GM23338 (cell line): ENCODE data around the gene MACF1.

ENCODE experiments used
- EZH2 ChIP-seq: fragments of 200-600 bp; sonication (generic); IDR thresholded peaks from one replicate; pipeline ENCODE4 v1.8.0; 2017; ENCODE audit warnings: antibody characterized with exemption, mild to moderate bottlenecking, low read depth; ENCODE audit not compliant: unreplicated experiment
- TF ChIP-seq, protein P1 (sequence below), 2 experiments: fragments of 200-600 bp in 1 of 2; sonication (generic) in 1 of 2; conservative IDR thresholded peaks; 2 replicates each; pipeline versions ENCODE4 v1.5.1 to v1.6.1; 2016 to 2017; ENCODE audit warnings: antibody characterized with exemption in 2 of 2, low read depth in 2 of 2, mild to moderate bottlenecking in 2 of 2, moderate library complexity in 1 of 2

DNA sequence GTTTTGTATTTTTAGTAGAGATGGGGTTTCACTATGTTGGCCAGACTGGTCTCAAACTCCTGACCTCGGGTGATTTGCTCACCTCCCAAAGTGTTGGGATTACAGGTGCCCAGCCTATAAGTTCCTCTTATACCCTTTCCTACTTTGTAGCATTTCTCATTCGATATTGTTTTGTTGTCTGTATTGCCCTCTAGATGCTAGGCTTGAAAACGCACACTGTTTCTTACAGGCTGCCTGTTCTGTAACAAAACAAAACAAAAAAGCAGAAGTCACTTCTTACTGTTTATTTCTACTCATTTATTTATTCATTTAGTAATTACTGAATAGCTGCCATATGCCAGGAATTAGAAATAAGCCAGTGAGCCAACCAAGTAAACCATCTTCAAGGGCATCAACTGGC is 150.1 kb downstream of the MACF1 start:
- no peak for TF ChIP-seq EZH2
- TF ChIP-seq, protein P1, sequence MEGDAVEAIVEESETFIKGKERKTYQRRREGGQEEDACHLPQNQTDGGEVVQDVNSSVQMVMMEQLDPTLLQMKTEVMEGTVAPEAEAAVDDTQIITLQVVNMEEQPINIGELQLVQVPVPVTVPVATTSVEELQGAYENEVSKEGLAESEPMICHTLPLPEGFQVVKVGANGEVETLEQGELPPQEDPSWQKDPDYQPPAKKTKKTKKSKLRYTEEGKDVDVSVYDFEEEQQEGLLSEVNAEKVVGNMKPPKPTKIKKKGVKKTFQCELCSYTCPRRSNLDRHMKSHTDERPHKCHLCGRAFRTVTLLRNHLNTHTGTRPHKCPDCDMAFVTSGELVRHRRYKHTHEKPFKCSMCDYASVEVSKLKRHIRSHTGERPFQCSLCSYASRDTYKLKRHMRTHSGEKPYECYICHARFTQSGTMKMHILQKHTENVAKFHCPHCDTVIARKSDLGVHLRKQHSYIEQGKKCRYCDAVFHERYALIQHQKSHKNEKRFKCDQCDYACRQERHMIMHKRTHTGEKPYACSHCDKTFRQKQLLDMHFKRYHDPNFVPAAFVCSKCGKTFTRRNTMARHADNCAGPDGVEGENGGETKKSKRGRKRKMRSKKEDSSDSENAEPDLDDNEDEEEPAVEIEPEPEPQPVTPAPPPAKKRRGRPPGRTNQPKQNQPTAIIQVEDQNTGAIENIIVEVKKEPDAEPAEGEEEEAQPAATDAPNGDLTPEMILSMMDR (conservative IDR thresholded peaks at IDR 0.05; ENCODE audit: low read depth in 2 of 2): peak in 1 of 2 experiments; percentile 10; a peak in 1 of 4 replicates
